Stimulated activated CD4-positive, alpha-beta T cell treated with anti-CD3 and anti-CD28 coated beads, Interleukin-2, amount 100 ng/mL, for 4 hours (primary cell): ENCODE data around the gene CABP2.
"Not testable (repeated sequence)": the region's sequence is repeated elsewhere in the genome, so short reads cannot be mapped to it uniquely, and the experiment has no call there.

Experiments used
- DNase-seq: peaks from one replicate; pipeline ENCODE4 v3.0.0-alpha.2; 2020; ENCODE audit warnings: low read depth

The CABP2 gene

GRCh38 chr11:67522844-67523555 lies at the start of gene CABP2:
Gene CABP2, minus strand, starts transcription at chr11:67523446. Its CDS starts 120 bp downstream, at chr11:67523326.
- DNase-seq, result no peak

- no peak for DNase-seq
Measured at GRCh38 chr11:67572747-67573419, 49.6 kb upstream of the CABP2 start.

GRCh38 chr11:67572305-67572704 lies 49.1 kb upstream of the CABP2 start:
- DNase-seq, result no peak

DNA sequence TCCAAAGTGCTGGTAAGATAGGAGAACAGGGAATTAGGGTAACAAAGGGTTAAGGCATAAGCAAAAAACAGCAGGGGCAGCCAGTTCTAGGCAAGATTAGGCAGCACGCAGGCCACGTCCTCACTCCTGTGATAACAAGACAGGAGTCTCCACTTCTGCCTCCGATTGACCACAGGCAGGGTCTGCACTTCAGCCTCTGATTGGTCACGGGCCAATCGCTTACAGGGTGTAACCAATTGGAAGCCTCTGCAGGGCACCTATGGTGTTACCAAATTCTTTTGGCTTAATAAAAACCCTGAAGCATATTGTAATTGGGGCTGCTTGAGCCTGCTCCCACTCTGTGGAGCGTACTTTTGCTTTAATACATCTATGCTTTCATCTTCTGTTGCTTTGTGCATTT lies 48.2 kb upstream of the CABP2 start:
- DNase-seq, result no peak

DNA sequence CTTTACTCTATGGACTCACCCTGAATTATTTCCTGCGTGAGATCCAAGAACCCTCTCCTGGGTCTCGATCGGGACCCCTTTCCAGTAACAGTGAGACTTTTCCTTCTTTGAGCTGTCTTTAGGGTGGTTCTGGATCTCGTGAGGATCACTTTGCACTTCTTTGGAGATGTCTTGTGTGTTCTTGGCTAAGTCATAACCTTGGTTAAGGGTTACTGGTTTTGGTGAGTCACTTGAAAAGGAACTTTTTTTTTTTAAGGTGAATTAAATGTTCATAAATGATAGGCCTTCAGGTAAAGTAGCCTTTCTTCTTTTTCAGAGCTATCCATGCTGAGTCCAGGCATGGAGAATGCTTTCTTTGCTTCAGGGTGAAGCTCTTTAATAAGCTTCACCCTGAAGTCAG lies 41.0 kb upstream of the CABP2 start:
- no peak for DNase-seq

GRCh38 chr11:67563705-67564114 lies 40.5 kb upstream of the CABP2 start:
- DNase-seq, result not testable (repeated sequence)

- DNase-seq, result no peak
Measured at GRCh38 chr11:67562963-67563704, 39.9 kb upstream of the CABP2 start.

DNA sequence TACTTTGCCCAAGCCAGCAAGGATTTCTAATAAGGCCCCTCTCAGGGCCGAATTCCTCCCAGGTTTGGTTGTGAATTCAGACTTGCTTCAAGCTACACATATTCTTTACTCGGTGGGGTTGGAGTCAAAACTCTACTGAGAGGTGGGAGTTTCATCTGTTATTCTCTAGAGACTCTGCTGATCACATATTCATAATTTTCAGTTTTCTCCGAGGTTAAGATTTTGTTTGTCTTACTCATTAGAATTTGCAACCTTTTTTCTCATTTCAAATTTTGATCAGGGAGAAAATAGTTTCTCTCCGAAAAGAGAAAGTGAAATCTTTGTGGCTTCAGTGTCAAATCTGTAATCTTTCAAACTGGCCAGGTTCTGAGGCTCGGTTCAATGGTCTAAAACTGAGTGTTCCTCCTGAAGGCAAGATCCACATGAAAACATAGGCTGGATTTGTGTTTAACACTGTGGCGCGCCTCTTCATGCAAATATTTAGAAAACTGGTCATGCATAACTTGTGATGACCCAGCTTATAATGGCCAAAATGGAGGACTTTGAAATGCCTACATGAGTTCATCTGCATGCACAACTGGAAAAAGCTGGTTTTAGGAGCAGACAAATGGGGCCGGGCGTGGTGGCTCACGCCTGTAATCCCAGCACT lies 38.8 kb upstream of the CABP2 start:
- no peak for DNase-seq

GRCh38 chr11:67558084-67558772 lies 35.0 kb upstream of the CABP2 start:
- DNase-seq, result no peak

- no peak for DNase-seq
Measured at GRCh38 chr11:67556244-67556643, 33.0 kb upstream of the CABP2 start.

- DNase-seq, result not testable (repeated sequence)
Measured at GRCh38 chr11:67551697-67552096, 28.5 kb upstream of the CABP2 start.

GRCh38 chr11:67551127-67551526 lies 27.9 kb upstream of the CABP2 start:
- DNase-seq, result no peak

DNA sequence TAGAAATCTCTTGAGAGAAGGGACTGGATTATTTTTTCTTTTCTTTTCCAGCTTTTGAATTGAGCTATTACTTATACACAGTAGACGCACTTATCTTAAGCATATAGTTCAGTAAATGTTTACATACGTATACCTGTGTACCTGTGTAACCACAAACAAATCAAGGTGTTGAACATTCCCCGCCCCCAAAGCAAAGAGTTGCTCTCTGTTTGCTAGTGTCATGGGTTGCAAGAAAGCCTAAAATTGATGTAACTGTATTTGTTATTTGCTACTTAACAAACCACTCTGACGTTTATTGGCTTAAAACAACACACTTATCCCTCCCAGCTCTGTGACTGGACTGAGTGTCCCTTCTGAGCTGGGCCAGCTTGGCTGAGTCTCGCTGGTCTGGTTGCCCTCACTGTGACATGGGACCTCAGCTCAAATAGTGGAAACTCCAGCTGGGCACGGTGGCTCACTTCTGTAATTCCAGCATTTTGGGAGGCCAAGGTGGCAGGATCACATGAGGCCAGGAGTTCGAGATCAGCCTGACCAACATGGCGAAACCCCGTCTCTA lies 25.4 kb upstream of the CABP2 start:
- DNase-seq, result no peak

- DNase-seq, result not testable (repeated sequence)
Measured at GRCh38 chr11:67548112-67548511, 24.9 kb upstream of the CABP2 start.

DNA sequence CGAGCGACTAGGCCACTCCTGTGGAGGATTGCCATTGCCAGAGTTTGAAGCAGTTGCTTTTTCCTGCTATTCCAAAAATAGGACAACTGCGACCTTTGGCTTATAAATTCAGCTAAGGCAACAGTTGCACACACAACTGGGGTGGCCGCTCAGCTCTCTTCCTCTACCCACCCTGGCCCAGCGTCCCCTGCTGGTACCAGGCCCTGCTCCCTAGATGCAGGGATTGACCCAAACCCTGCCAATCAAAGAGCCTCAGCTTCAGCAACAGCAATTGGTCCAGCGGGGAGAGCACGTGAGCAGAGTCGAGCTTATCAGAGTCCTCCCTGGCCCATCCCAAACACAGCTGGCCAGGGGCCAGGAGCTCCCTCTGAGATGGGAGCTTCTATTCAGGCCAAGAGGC lies 22.0 kb upstream of the CABP2 start:
- DNase-seq, result no peak

GRCh38 chr11:67544616-67545242 lies 21.5 kb upstream of the CABP2 start:
- no peak for DNase-seq

DNA sequence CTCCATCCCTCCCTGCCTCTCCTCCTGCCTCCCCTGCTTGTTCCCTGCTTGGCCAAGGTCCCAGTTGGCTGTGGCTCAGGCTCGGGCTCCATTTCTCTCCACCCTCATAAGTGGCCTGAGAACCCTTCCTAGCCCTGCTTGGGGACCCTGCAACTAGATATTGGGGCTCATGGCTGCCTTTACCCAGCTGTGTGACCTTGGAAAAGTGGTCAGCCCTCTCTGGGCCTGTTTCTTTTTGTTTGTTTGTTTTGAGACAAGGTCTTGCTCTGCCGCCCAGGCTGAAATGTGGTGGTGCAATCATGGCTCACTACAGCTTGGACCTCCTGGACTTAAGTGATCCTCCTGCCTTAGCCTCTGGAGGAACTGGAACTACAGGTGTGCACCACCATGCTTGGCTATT lies 20.3 kb upstream of the CABP2 start:
- no peak for DNase-seq

DNA sequence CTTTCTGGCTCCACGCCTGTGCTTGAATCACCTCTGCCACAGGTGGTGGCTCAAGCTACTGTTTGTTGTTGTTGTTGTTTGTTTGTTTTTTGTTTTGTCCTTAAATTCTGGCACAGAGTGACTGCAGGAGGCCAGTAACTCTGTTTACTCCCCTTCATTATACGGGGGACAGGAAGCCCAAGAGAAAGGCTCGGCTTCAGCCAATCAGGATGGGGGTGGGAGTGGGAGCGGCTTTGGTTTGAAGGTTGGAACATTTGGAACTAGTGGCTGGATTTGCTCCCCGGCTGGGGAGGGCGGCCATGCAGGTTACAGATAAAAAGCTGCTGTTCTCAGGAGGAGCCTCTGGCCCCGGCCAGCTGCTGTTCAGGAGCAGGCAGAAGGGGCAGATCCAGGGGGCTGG lies 19.7 kb upstream of the CABP2 start:
- no peak for DNase-seq

- no peak for DNase-seq
Measured at GRCh38 chr11:67542169-67542568, 18.9 kb upstream of the CABP2 start.

- no peak for DNase-seq
Measured at GRCh38 chr11:67541198-67541597, 18.0 kb upstream of the CABP2 start.

- DNase-seq, result no peak
Measured at GRCh38 chr11:67539550-67539949, 16.3 kb upstream of the CABP2 start.
